ENCODE results near the gene SPDYA.
"Not testable (repeated sequence)": the region's sequence is repeated elsewhere in the genome, so short reads cannot be mapped to it uniquely, and the experiment has no call there.

SPDYA gene

GRCh38 chr2:28780496-28780895 is 30.1 kb upstream of the SPDYA start:
- Histone ChIP-seq H3K36me3 (ENCODE audit: insufficient read depth, low read length) (peaks cover 84% of the 10 kb centered on the region), H3K4me3 (ENCODE audit: low read length) (no peak overlapping the region), H3K9ac (ENCODE audit: low read depth, low read length) (no peak overlapping the region), H3K27me3 (ENCODE audit: control insufficient read depth, insufficient read depth, low read length) (no peaks in the 10 kb centered on the region), H3K4me2 (ENCODE audit: low read length) (no peak overlapping the region), H3K9me3 (replicated peaks; ENCODE audit: low read length) (no peaks in the 10 kb centered on the region), H3K4me1 (ENCODE audit: control insufficient read depth, insufficient read depth, low read length) (no peaks in the 10 kb centered on the region)

DNA sequence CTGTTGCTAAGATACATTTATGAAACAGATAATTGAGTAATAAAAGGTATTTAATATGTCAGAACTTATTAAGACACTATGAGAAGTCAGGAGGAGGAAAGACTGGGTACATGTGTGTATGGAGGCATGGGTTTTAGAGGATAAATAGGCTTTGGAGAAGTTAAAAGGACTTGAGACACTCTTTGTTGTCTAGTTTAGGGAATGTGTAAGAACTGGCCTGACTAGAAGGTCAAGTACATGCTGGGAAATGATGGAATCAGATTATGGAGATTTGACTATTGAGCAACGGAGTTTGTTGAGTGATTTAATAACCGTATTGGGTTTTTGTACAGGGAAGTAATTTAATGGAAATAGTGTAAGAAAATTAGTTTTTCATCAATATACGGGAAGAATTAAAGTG is 28.2 kb upstream of the SPDYA start:
- H3K4me3 ChIP-seq (ENCODE audit: low read length): no peak overlapping the region
- peaks cover 84% of the 10 kb centered on the region for H3K36me3 ChIP-seq (ENCODE audit: insufficient read depth, low read length)
- H3K4me2 ChIP-seq (ENCODE audit: low read length): no peak overlapping the region
- H3K4me1 ChIP-seq (ENCODE audit: control insufficient read depth, insufficient read depth, low read length): no peaks in the 10 kb centered on the region
- H3K27me3 ChIP-seq (ENCODE audit: control insufficient read depth, insufficient read depth, low read length): no peaks in the 10 kb centered on the region
- no peaks in the 10 kb centered on the region for H3K9me3 ChIP-seq (replicated peaks; ENCODE audit: low read length)
- H3K9ac ChIP-seq (ENCODE audit: low read depth, low read length): no peak overlapping the region

- H3K9ac ChIP-seq (ENCODE audit: low read depth, low read length); H3K9me3 ChIP-seq (replicated peaks; ENCODE audit: low read length); H3K4me3 ChIP-seq (ENCODE audit: low read length); H3K4me2 ChIP-seq (ENCODE audit: low read length); H3K4me1 ChIP-seq (ENCODE audit: control insufficient read depth, insufficient read depth, low read length); H3K27me3 ChIP-seq (ENCODE audit: control insufficient read depth, insufficient read depth, low read length): not testable (repeated sequence)
- peaks cover 82% of the 10 kb centered on the region for H3K36me3 ChIP-seq (ENCODE audit: insufficient read depth, low read length)
These were observed 26.1 kb upstream of the SPDYA start for GRCh38 chr2:28784570-28784969.

- Histone ChIP-seq H3K4me1 (ENCODE audit: control insufficient read depth, insufficient read depth, low read length) (peaks cover 1% of the 10 kb centered on the region), H3K36me3 (ENCODE audit: insufficient read depth, low read length) (peaks cover 69% of the 10 kb centered on the region), H3K4me3 (ENCODE audit: low read length) (no peak overlapping the region), H3K9me3 (replicated peaks; ENCODE audit: low read length) (no peaks in the 10 kb centered on the region), H3K4me2 (ENCODE audit: low read length) (no peak overlapping the region), H3K9ac (ENCODE audit: low read depth, low read length) (no peak overlapping the region), H3K27me3 (ENCODE audit: control insufficient read depth, insufficient read depth, low read length) (no peaks in the 10 kb centered on the region)
These were observed 14.0 kb upstream of the SPDYA start for GRCh38 chr2:28796620-28797019.

DNA sequence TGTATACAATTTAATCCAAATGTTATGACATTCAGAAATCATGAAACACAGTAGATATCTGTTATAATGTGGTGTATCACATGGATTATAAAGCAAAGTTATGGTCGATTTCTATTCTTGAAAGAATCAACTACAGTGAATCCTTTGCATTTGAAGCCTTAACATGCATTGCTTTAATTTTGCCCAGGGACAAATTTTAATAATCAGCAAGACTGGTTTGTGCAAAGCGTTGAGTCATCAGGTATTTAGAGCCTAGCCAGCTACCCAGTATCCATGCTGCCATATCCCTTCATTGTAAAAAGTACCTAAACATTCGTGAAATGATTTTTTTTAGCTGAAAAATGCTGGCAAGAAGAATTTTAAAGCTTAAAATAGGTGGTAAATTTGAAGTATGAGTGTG is 8.9 kb upstream of the SPDYA start:
- Histone ChIP-seq H3K36me3 (ENCODE audit: insufficient read depth, low read length) (peaks cover 53% of the 10 kb centered on the region), H3K9ac (ENCODE audit: low read depth, low read length) (no peak overlapping the region), H3K27me3 (ENCODE audit: control insufficient read depth, insufficient read depth, low read length) (no peaks in the 10 kb centered on the region), H3K9me3 (replicated peaks; ENCODE audit: low read length) (no peaks in the 10 kb centered on the region), H3K4me2 (ENCODE audit: low read length) (no peak overlapping the region), H3K4me3 (ENCODE audit: low read length) (no peak overlapping the region), H3K4me1 (ENCODE audit: control insufficient read depth, insufficient read depth, low read length) (peaks cover 18% of the 10 kb centered on the region)

- Histone ChIP-seq H3K4me2 (ENCODE audit: low read length) (no peak overlapping the region), H3K4me1 (ENCODE audit: control insufficient read depth, insufficient read depth, low read length) (peaks cover 18% of the 10 kb centered on the region), H3K4me3 (ENCODE audit: low read length) (no peak overlapping the region), H3K9ac (ENCODE audit: low read depth, low read length) (peak overlapping the region; percentile 56), H3K9me3 (replicated peaks; ENCODE audit: low read length) (no peaks in the 10 kb centered on the region), H3K36me3 (ENCODE audit: insufficient read depth, low read length) (peaks cover 50% of the 10 kb centered on the region), H3K27me3 (ENCODE audit: control insufficient read depth, insufficient read depth, low read length) (no peaks in the 10 kb centered on the region)
These were observed 7.6 kb upstream of the SPDYA start for GRCh38 chr2:28802975-28803429.

DNA sequence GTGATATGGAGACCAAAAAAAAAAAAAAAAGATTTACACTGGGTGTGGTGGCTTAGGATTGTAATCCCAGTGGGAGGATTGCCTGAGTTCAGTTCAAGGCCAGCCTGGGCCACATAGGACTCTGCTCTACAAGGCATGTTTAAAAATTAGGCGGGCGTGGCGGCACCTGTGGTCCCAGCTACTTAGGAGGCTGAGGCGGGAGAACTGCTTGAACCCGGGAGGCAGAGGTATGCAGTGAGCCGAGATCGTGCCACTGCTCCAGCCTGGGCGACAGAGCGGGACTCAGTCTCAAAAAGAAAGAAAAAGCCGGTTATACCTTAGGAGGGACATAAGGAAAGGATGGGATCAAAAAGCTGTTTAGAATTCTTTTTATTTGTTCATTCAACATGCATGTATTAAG is 707 bp upstream of the SPDYA start:
- H3K27me3 ChIP-seq (ENCODE audit: control insufficient read depth, insufficient read depth, low read length): no peaks in the 10 kb centered on the region
- H3K4me1 ChIP-seq (ENCODE audit: control insufficient read depth, insufficient read depth, low read length): peaks cover 11% of the 10 kb centered on the region
- H3K4me3 ChIP-seq (ENCODE audit: low read length): peak overlapping the region; percentile 67
- H3K9ac ChIP-seq (ENCODE audit: low read depth, low read length): peak overlapping the region; percentile 46
- peak overlapping the region; percentile 84 for H3K4me2 ChIP-seq (ENCODE audit: low read length)
- peaks cover 25% of the 10 kb centered on the region for H3K36me3 ChIP-seq (ENCODE audit: insufficient read depth, low read length)
- no peaks in the 10 kb centered on the region for H3K9me3 ChIP-seq (replicated peaks; ENCODE audit: low read length)

- H3K9me3 ChIP-seq (replicated peaks; ENCODE audit: low read length): no peaks in the 10 kb centered on the region
- H3K4me2 ChIP-seq (ENCODE audit: low read length): no peak overlapping the region
- H3K36me3 ChIP-seq (ENCODE audit: insufficient read depth, low read length): no peaks in the 10 kb centered on the region
- H3K4me3 ChIP-seq (ENCODE audit: low read length): no peak overlapping the region
- H3K27me3 ChIP-seq (ENCODE audit: control insufficient read depth, insufficient read depth, low read length): no peaks in the 10 kb centered on the region
- no peak overlapping the region for H3K9ac ChIP-seq (ENCODE audit: low read depth, low read length)
- H3K4me1 ChIP-seq (ENCODE audit: control insufficient read depth, insufficient read depth, low read length): no peaks in the 10 kb centered on the region
These were observed 7.4 kb downstream of the SPDYA start for GRCh38 chr2:28818053-28818452.

GRCh38 chr2:28821295-28821958 is 10.8 kb downstream of the SPDYA start:
- H3K4me1 ChIP-seq (ENCODE audit: control insufficient read depth, insufficient read depth, low read length): no peaks in the 10 kb centered on the region
- H3K4me3 ChIP-seq (ENCODE audit: low read length): no peak overlapping the region
- H3K36me3 ChIP-seq (ENCODE audit: insufficient read depth, low read length): no peaks in the 10 kb centered on the region

DNA sequence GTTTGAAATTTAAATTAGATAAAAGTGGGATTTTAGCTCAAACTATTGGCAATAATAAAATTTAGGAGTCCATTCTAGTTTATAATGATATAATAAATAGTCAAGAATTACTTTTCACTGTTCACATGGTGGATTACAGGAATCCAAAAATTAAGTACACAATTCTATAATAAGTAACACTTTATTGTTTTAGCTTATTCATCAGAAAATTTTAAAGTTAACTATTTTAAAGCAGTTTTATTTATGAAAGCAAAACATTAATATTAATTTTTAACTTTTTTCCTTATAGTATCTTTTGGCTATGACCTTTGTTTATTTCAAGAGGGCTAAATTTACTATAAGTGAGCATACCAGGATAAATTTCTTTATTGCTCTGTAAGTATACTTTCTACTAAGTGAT is 11.4 kb downstream of the SPDYA start:
- no peaks in the 10 kb centered on the region for H3K36me3 ChIP-seq (ENCODE audit: insufficient read depth, low read length)
- no peak overlapping the region for H3K4me3 ChIP-seq (ENCODE audit: low read length)
- H3K9ac ChIP-seq (ENCODE audit: low read depth, low read length): no peak overlapping the region
- no peaks in the 10 kb centered on the region for H3K27me3 ChIP-seq (ENCODE audit: control insufficient read depth, insufficient read depth, low read length)
- H3K9me3 ChIP-seq (replicated peaks; ENCODE audit: low read length): no peaks in the 10 kb centered on the region
- H3K4me1 ChIP-seq (ENCODE audit: control insufficient read depth, insufficient read depth, low read length): no peaks in the 10 kb centered on the region
- H3K4me2 ChIP-seq (ENCODE audit: low read length): no peak overlapping the region

More at GRCh38 chr2:28821295-28821958, 10.8 kb downstream of the SPDYA start:
- no peak overlapping the region for H3K9ac ChIP-seq (ENCODE audit: low read depth, low read length)
- H3K9me3 ChIP-seq (replicated peaks; ENCODE audit: low read length): no peaks in the 10 kb centered on the region
- H3K4me2 ChIP-seq (ENCODE audit: low read length): no peak overlapping the region
- H3K27me3 ChIP-seq (ENCODE audit: control insufficient read depth, insufficient read depth, low read length): no peaks in the 10 kb centered on the region

DNA sequence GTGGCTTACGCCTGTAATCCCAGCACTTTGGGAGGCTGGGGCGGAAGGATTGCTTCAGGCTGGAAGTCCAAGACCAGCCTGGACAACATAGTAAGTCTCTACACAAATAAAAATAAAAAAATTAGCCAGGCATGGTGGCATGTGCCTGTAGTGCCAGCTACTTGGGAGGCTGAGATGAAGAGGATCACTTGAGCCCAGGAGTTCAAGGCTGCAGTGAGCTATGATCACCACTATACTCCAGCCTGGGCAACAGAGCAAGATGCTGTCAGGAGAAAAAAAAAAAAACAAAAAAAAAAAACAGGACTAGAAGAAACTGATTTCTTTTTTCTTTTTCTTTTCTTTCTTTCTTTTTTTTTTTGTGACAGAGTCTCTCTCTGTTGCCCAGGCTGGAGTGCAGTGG is 13.6 kb downstream of the SPDYA start:
- no peak overlapping the region for H3K4me2 ChIP-seq (ENCODE audit: low read length)
- H3K9me3 ChIP-seq (replicated peaks; ENCODE audit: low read length): no peaks in the 10 kb centered on the region
- no peaks in the 10 kb centered on the region for H3K27me3 ChIP-seq (ENCODE audit: control insufficient read depth, insufficient read depth, low read length)
- no peaks in the 10 kb centered on the region for H3K4me1 ChIP-seq (ENCODE audit: control insufficient read depth, insufficient read depth, low read length)
- H3K9ac ChIP-seq (ENCODE audit: low read depth, low read length): no peak overlapping the region
- H3K36me3 ChIP-seq (ENCODE audit: insufficient read depth, low read length): no peaks in the 10 kb centered on the region
- H3K4me3 ChIP-seq (ENCODE audit: low read length): no peak overlapping the region

GRCh38 chr2:28824870-28825269 is 14.2 kb downstream of the SPDYA start:
- H3K9me3 ChIP-seq (replicated peaks; ENCODE audit: low read length): no peaks in the 10 kb centered on the region
- H3K27me3 ChIP-seq (ENCODE audit: control insufficient read depth, insufficient read depth, low read length): no peaks in the 10 kb centered on the region
- H3K36me3 ChIP-seq (ENCODE audit: insufficient read depth, low read length): no peaks in the 10 kb centered on the region
- H3K4me2 ChIP-seq (ENCODE audit: low read length): no peak overlapping the region
- no peaks in the 10 kb centered on the region for H3K4me1 ChIP-seq (ENCODE audit: control insufficient read depth, insufficient read depth, low read length)
- no peak overlapping the region for H3K9ac ChIP-seq (ENCODE audit: low read depth, low read length)
- no peak overlapping the region for H3K4me3 ChIP-seq (ENCODE audit: low read length)

Measured in skeletal muscle satellite cell (primary cell).